ENCODE results near the gene RPS19BP1.

RPS19BP1 gene

GRCh38 chr22:39496131-39496838 lies 36.3 kb downstream of the RPS19BP1 start:
- H3K4me3 ChIP-seq (ENCODE audit: low read depth, low read length): no peak overlapping the region
- POLR2A ChIA-PET: interaction anchor here (1.0 to 1.2 kb wide), 2 partner anchors 24 to 27 kb away, joined by 3 to 5 read pairs; partner anchors contain the start of gene ATF4
- peak; percentile 81 for TF ChIP-seq CTCF (IDR thresholded peaks at IDR 0.05; ENCODE audit: insufficient read depth, low read length, missing control alignments)
- CTCF ChIA-PET: interaction anchor here (0.6 to 10.7 kb wide), 23 partner anchors 9 to 862 kb away, joined by 3 to 222 read pairs (median 5); partner anchors contain the start of genes ATF4, RPS19BP1 and TAB1
- no peak for DNase-seq (ENCODE audit: low read depth, low spot score)

- POLR2A ChIA-PET: interaction anchor here (0.8 to 2.7 kb wide), 3 partner anchors 26 to 36 kb away, joined by 3 to 15 read pairs (median 8); partner anchors contain the start of gene ATF4
- CTCF ChIA-PET: interaction anchor here (0.9 to 10.7 kb wide), 19 partner anchors 9 to 854 kb away, joined by 3 to 222 read pairs (median 7); partner anchors contain the start of gene RPS19BP1
- TF ChIP-seq CTCF (IDR thresholded peaks at IDR 0.05; ENCODE audit: insufficient read depth, low read length, missing control alignments): no peak
- no peak overlapping the region for H3K4me3 ChIP-seq (ENCODE audit: low read depth, low read length)
- no peak for DNase-seq (ENCODE audit: low read depth, low spot score)
Observed at GRCh38 chr22:39494471-39495120, 38.0 kb downstream of the RPS19BP1 start.

GRCh38 chr22:39493759-39494158 lies 38.8 kb downstream of the RPS19BP1 start:
- no peak for TF ChIP-seq CTCF (IDR thresholded peaks at IDR 0.05; ENCODE audit: insufficient read depth, low read length, missing control alignments)
- peak; percentile 66 for DNase-seq (ENCODE audit: low read depth, low spot score)
- ChIA-PET CTCF (interaction anchor here (0.9 to 10.7 kb wide), 23 partner anchors 8 to 855 kb away, joined by 3 to 222 read pairs (median 7); partner anchors contain the start of genes MIEF1 and RPS19BP1), POLR2A (interaction anchor here (0.6 to 2.7 kb wide), 4 partner anchors 16 to 35 kb away, joined by 3 to 15 read pairs (median 6); partner anchors contain the start of gene ATF4)
- no peak overlapping the region for H3K4me3 ChIP-seq (ENCODE audit: low read depth, low read length)

- no peak for DNase-seq (ENCODE audit: low read depth, low spot score)
- POLR2A ChIA-PET: no interaction called here
- no peak overlapping the region for H3K4me3 ChIP-seq (ENCODE audit: low read depth, low read length)
- CTCF ChIA-PET: interaction anchor here (0.8 to 10.7 kb wide), 9 partner anchors 9 to 547 kb away, joined by 3 to 222 read pairs (median 11); partner anchors contain the start of genes MIEF1 and RPS19BP1
- no peak for TF ChIP-seq CTCF (IDR thresholded peaks at IDR 0.05; ENCODE audit: insufficient read depth, low read length, missing control alignments)
Observed at GRCh38 chr22:39492186-39492585, 40.4 kb downstream of the RPS19BP1 start.

DNA sequence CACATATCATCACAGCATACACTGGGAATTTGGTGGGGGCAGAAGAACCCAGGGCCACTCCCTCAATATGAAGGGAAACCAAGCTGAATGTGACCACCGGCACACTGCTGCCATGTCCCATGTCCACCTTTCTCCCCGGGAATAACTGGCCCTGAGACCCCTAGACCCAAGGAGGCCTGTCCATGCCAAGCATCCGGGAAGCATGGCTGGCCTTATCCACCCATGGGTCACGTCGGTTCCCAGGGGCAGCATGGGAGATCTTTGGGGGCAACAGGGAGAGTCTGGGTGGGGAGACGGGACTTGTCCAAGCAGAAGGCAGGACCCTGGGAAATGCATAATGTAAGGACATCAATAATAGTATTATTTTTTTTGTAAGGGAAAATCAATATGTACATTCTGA lies 40.9 kb downstream of the RPS19BP1 start:
- CTCF ChIA-PET: interaction anchor here (0.8 to 10.7 kb wide), 5 partner anchors 10 to 545 kb away, joined by 3 to 222 read pairs (median 88); partner anchors contain the start of genes MIEF1 and RPS19BP1
- TF ChIP-seq CTCF (IDR thresholded peaks at IDR 0.05; ENCODE audit: insufficient read depth, low read length, missing control alignments): no peak
- POLR2A ChIA-PET: no interaction called here
- DNase-seq (ENCODE audit: low read depth, low spot score): no peak
- no peak overlapping the region for H3K4me3 ChIP-seq (ENCODE audit: low read depth, low read length)

All from AG04449 (cell line).